Hematopoietic multipotent progenitor cell treated with erythropoietin and hydrocortisone succinate and interleukin-3 and kit ligand, for 8 days (in vitro differentiated cells): ENCODE data around the gene PRKN.

Source experiments
- DNase-seq: peaks from one replicate; pipeline ENCODE4 v3.0.0-alpha.2; 2015

PRKN gene

GRCh38 chr6:161561908-161562307, 1165.7 kb downstream of the PRKN start:
- DNase-seq: no peak

GRCh38 chr6:161557333-161558107, 1170.0 kb downstream of the PRKN start:
- DNase-seq: no peak

GRCh38 chr6:161554883-161555282, 1172.7 kb downstream of the PRKN start:
- DNase-seq: no peak

GRCh38 chr6:161549977-161550655, 1177.5 kb downstream of the PRKN start:
- DNase-seq: no peak

- no peak for DNase-seq
Measured at GRCh38 chr6:161548713-161549296, 1178.8 kb downstream of the PRKN start.

- DNase-seq: no peak
Measured at GRCh38 chr6:161547617-161548016, 1179.9 kb downstream of the PRKN start.

- DNase-seq: no peak
Measured at GRCh38 chr6:161546632-161547031, 1180.9 kb downstream of the PRKN start.

GRCh38 chr6:161545741-161546140, 1181.8 kb downstream of the PRKN start:
- no peak for DNase-seq

GRCh38 chr6:161544801-161545480, 1182.6 kb downstream of the PRKN start:
- DNase-seq: no peak

GRCh38 chr6:161543684-161544309, 1183.8 kb downstream of the PRKN start:
- no peak for DNase-seq

- DNase-seq: no peak
Measured at GRCh38 chr6:161542346-161542980, 1185.1 kb downstream of the PRKN start.

GRCh38 chr6:161540532-161540931, 1187.0 kb downstream of the PRKN start:
- DNase-seq: no peak

- DNase-seq: no peak
Measured at GRCh38 chr6:161536224-161536630, 1191.3 kb downstream of the PRKN start.

- DNase-seq: no peak
Measured at GRCh38 chr6:161534264-161534873, 1193.2 kb downstream of the PRKN start.

- no peak for DNase-seq
Measured at GRCh38 chr6:161533266-161533665, 1194.3 kb downstream of the PRKN start.

GRCh38 chr6:161532536-161532935, 1195.0 kb downstream of the PRKN start:
- DNase-seq: no peak

GRCh38 chr6:161526794-161527193, 1200.8 kb downstream of the PRKN start:
- no peak for DNase-seq

- no peak for DNase-seq
Measured at GRCh38 chr6:161523362-161523761, 1204.2 kb downstream of the PRKN start.

- no peak for DNase-seq
Measured at GRCh38 chr6:161522276-161522675, 1205.3 kb downstream of the PRKN start.

- DNase-seq: no peak
Measured at GRCh38 chr6:161511447-161512095, 1216.0 kb downstream of the PRKN start.

GRCh38 chr6:161508341-161508740, 1219.2 kb downstream of the PRKN start:
- no peak for DNase-seq

GRCh38 chr6:161507375-161507774, 1220.2 kb downstream of the PRKN start:
- no peak for DNase-seq
